H1 (cell line): ENCODE data around the gene RAD54L. TPM values are rescaled to one million over a fixed set of nuclear protein-coding genes. Genes with fewer than 3 reads are reported as not detected.
A peak's percentile ranks its signal among the peaks of the same experiment; 100 is the strongest.

Experiments used
- ASH2L ChIP-seq: fragments of 200-600, 300-600 bp; sonication (generic); IDR thresholded peaks from one replicate; pipeline ENCODE4 v1.7.1; 2017; ENCODE audit warnings: low read length
- BCL11A ChIP-seq, 2 experiments: IDR thresholded peaks; one replicate each; pipeline ENCODE4 v1.6.1; 2011; ENCODE audit warnings: low read depth in 2 of 2, low read length in 2 of 2, mild to moderate bottlenecking in 2 of 2
- BRCA1 ChIP-seq: IDR thresholded peaks from 2 replicates; pipeline ENCODE4 v1.6.1; 2012; ENCODE audit warnings: low read depth, low read length, improper control_type of control experiment
- CBX8 ChIP-seq: fragments of 300-800, 300-1000 bp; sonication (generic); IDR thresholded peaks from 2 replicates; pipeline ENCODE4 v1.7.1; 2016; ENCODE audit warnings: low read depth, low read length, borderline replicate concordance
- CEBPB ChIP-seq: IDR thresholded peaks from 2 replicates; pipeline ENCODE4 v1.6.1; 2012; ENCODE audit warnings: low read depth, low read length
- CHD1 ChIP-seq: IDR thresholded peaks from 2 replicates; pipeline ENCODE4 v1.6.1; 2012; ENCODE audit warnings: low read depth, low read length, improper control_type of control experiment
- CHD2 ChIP-seq: IDR thresholded peaks from 2 replicates; pipeline ENCODE4 v1.6.1; 2012; ENCODE audit warnings: low read length, improper control_type of control experiment
- CTBP2 ChIP-seq: IDR thresholded peaks from 2 replicates; pipeline ENCODE4 v1.7.0; 2011; ENCODE audit warnings: borderline replicate concordance, mild to moderate bottlenecking, moderate library complexity, mixed read lengths, low read length; ENCODE audit not compliant: insufficient read depth, insufficient read length
- EP300 ChIP-seq, 2 experiments: IDR thresholded peaks; 1 replicate in 1 of 2; 2 replicates in 1 of 2; pipeline ENCODE4 v1.6.1; 2011 to 2012; ENCODE audit warnings: low read depth in 2 of 2, low read length in 2 of 2, mild to moderate bottlenecking in 2 of 2, borderline replicate concordance in 1 of 2, inconsistent platforms in 1 of 2, moderate library complexity in 1 of 2
- NRF1 ChIP-seq: IDR thresholded peaks from 2 replicates; pipeline ENCODE4 v1.6.1; 2011; ENCODE audit warnings: mild to moderate bottlenecking, low read depth, low read length, improper control_type of control experiment
- PHF8 ChIP-seq: fragments of 200-600 bp; sonication (generic); conservative IDR thresholded peaks from 2 replicates; pipeline ENCODE4 v1.7.1; 2012; ENCODE audit warnings: low read depth, mild to moderate bottlenecking, inconsistent platforms, low read length, moderate library complexity
- RAD21 ChIP-seq, 2 experiments: IDR thresholded peaks in 1 of 2; conservative IDR thresholded peaks in 1 of 2; 2 replicates each; pipeline ENCODE4 v1.6.1; 2011; ENCODE audit warnings: low read depth in 2 of 2, low read length in 2 of 2, improper control_type of control experiment in 1 of 2, inconsistent platforms in 1 of 2, mild to moderate bottlenecking in 1 of 2, moderate library complexity in 1 of 2
- RBBP5 ChIP-seq: IDR thresholded peaks from 2 replicates; pipeline ENCODE4 v1.7.1; 2012; ENCODE audit warnings: low read depth, mild to moderate bottlenecking, inconsistent platforms, low read length, moderate library complexity, borderline replicate concordance
- RFX5 ChIP-seq: IDR thresholded peaks from 2 replicates; pipeline ENCODE4 v1.6.1; 2011; ENCODE audit warnings: low read depth, low read length, improper control_type of control experiment, borderline replicate concordance
- SIX5 ChIP-seq: IDR thresholded peaks from 2 replicates; pipeline ENCODE4 v1.6.1; 2011; ENCODE audit warnings: mild to moderate bottlenecking, low read depth, low read length
- SUZ12 ChIP-seq: fragments of 200-600 bp; sonication (generic); IDR thresholded peaks from 2 replicates; pipeline ENCODE4 v1.6.1; 2012; ENCODE audit warnings: mild to moderate bottlenecking, inconsistent platforms, low read length, moderate library complexity, mixed read lengths
- TAF7 ChIP-seq: optimal IDR thresholded peaks from 2 replicates; pipeline ENCODE3; 2011; ENCODE audit warnings: low read depth, mild to moderate bottlenecking, inconsistent platforms, low read length, moderate library complexity, borderline replicate concordance
- TCF12 ChIP-seq: IDR thresholded peaks from 2 replicates; pipeline ENCODE4 v1.6.1; 2011; ENCODE audit warnings: low read depth, mild to moderate bottlenecking, low read length
- polyA plus RNA-seq, 7 experiments: library from polyadenylated mRNA; depleted of rRNA in 3 of 7; stranded (reverse) in 5 of 7; unstranded in 2 of 7; fragments of >200 nt in 5 of 7; fragments of 200-250 nt in 2 of 7; gene quantifications; 1 replicate in 5 of 7; 2 replicates in 1 of 7; 4 replicates in 1 of 7; pipeline versions ENCODE4 v1.2.1 to v1.2.3, GENCODE V29; 2011 to 2013; ENCODE audit warnings: missing spikeins in 2 of 7, mixed read lengths in 2 of 7
- total RNA-seq: library from RNA; stranded (reverse); fragmentation: NEBNext Ultra II Directional; extraction: Animal tissue kit (Norgen Biotek cat#: 25700); gene quantifications from 2 replicates; pipeline ENCODE4 v1.2.1, GENCODE V29; 2021
- TF ChIP-seq, protein P1 (sequence below): IDR thresholded peaks from 2 replicates; pipeline ENCODE4 v1.6.1; 2011; ENCODE audit warnings: low read length, improper control_type of control experiment
- TF ChIP-seq, protein P2 (sequence below): IDR thresholded peaks from 2 replicates; pipeline ENCODE4 v1.6.1; 2011; ENCODE audit warnings: low read depth, mild to moderate bottlenecking, low read length; ENCODE audit not compliant: insufficient read depth

RAD54L gene
- total and polyA plus RNA-seq, 2 of the 8 experiments (the other 6 are each of a cell fraction or from before 2014, with no cell fraction given) = 43.5 to 50.3 TPM

DNA sequence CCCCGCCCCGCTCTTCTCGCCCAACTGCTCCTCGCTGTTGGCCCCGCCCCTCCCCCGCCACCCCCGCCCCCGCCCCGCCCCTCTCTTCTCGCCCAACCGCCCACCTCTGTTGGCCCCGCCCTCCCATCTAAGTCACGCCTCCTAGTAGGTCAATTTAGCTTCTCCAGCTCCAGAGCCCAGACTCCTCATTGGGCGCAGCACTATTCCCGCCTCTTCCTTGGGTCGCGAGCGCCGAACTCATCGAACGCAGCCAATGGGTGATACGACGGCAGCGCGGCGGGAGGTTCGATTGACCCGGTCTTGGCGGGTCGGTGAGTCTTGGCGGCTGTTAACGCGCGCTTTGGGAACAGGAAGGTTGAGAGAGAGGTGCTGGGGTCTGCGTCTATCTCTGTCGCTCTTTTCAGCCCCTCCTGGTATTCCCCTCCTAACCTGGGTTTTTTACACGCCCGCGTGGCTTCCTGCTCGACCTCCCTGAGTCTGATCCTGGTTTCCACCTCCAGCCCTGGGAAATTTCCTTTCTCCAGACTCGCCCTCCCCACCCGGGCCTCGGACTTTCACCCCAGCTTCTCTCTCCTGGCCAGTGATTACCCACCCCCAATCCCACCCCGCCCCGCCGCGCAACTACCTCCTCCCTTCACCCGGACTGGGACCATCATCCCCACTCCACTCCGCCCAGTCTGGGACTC, at the start of gene RAD54L (continued):
- TF ChIP-seq CHD1 = no peak
- no peak for TF ChIP-seq CBX8
- no peak; the same call in 1 of the 2 replicates for TF ChIP-seq BRCA1
- peak; percentile 87 for TF ChIP-seq CHD2
- no peak for TF ChIP-seq RBBP5
- peak; percentile 74; the same call in 1 of the 2 replicates for TF ChIP-seq PHF8
- no peak for TF ChIP-seq ASH2L
- TF ChIP-seq SIX5 = no peak
- TF ChIP-seq BCL11A (IDR thresholded peaks at IDR 0.05; ENCODE audit: low read depth in 2 of 2, low read length in 2 of 2) = no peak
- no peak for TF ChIP-seq RFX5
- TF ChIP-seq TCF12 = no peak
- TF ChIP-seq EP300 (IDR thresholded peaks at IDR 0.05; ENCODE audit: borderline replicate concordance in 1 of 2, low read depth in 2 of 2, low read length in 2 of 2) = no peak
- TF ChIP-seq, protein P1, sequence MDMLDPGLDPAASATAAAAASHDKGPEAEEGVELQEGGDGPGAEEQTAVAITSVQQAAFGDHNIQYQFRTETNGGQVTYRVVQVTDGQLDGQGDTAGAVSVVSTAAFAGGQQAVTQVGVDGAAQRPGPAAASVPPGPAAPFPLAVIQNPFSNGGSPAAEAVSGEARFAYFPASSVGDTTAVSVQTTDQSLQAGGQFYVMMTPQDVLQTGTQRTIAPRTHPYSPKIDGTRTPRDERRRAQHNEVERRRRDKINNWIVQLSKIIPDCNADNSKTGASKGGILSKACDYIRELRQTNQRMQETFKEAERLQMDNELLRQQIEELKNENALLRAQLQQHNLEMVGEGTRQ = no peak
- TF ChIP-seq NRF1 = no peak
- no peak for TF ChIP-seq SUZ12
- peak; percentile 79 for TF ChIP-seq TAF7
- no peak for TF ChIP-seq RAD21 (IDR thresholded peaks at IDR 0.05 in 1 of 2, conservative IDR thresholded peaks at IDR 0.05 in 1 of 2; ENCODE audit: low read depth in 2 of 2, low read length in 2 of 2)
- TF ChIP-seq, protein P2, sequence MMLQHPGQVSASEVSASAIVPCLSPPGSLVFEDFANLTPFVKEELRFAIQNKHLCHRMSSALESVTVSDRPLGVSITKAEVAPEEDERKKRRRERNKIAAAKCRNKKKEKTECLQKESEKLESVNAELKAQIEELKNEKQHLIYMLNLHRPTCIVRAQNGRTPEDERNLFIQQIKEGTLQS = no peak
- TF ChIP-seq CEBPB = no peak
- TF ChIP-seq CTBP2 = no peak
